ENCODE data around the gene TPP2.

DNA sequence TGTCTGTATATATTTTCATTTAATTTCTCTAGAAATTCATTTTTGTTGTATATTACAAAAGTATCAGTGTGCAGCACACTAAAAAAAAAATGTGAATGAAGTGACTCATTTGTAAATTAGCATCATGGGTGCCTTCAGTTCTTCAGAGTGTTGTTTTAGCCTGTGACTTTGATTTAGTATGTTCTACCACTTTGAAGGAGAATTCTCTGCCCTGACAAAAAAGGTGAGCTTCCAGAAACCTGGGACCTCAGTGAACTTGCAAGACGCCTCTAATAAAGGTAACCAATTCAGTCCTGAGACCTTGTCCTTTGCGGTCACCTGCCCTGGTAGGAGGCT is 95.7 kb downstream of the TPP2 start:
- TF ChIP-seq, protein P1, sequence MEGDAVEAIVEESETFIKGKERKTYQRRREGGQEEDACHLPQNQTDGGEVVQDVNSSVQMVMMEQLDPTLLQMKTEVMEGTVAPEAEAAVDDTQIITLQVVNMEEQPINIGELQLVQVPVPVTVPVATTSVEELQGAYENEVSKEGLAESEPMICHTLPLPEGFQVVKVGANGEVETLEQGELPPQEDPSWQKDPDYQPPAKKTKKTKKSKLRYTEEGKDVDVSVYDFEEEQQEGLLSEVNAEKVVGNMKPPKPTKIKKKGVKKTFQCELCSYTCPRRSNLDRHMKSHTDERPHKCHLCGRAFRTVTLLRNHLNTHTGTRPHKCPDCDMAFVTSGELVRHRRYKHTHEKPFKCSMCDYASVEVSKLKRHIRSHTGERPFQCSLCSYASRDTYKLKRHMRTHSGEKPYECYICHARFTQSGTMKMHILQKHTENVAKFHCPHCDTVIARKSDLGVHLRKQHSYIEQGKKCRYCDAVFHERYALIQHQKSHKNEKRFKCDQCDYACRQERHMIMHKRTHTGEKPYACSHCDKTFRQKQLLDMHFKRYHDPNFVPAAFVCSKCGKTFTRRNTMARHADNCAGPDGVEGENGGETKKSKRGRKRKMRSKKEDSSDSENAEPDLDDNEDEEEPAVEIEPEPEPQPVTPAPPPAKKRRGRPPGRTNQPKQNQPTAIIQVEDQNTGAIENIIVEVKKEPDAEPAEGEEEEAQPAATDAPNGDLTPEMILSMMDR (IDR thresholded peaks at IDR 0.05): no peak
- TF ChIP-seq POLR2AphosphoS5 (IDR thresholded peaks at IDR 0.05) (no peak), POLR2A (IDR thresholded peaks at IDR 0.05) (no peak)

Data from breast epithelium (tissue), 3 donors.